NCI-H2029 treated with DMSO at 0.1 percent for 48 hours (cell line): ENCODE results near the gene PDE8A.

Source experiments
- DNase-seq: peaks from one replicate; lab custom pipeline; 2025; lab: John Stamatoyannopoulos, UW

Gene PDE8A, protein sequence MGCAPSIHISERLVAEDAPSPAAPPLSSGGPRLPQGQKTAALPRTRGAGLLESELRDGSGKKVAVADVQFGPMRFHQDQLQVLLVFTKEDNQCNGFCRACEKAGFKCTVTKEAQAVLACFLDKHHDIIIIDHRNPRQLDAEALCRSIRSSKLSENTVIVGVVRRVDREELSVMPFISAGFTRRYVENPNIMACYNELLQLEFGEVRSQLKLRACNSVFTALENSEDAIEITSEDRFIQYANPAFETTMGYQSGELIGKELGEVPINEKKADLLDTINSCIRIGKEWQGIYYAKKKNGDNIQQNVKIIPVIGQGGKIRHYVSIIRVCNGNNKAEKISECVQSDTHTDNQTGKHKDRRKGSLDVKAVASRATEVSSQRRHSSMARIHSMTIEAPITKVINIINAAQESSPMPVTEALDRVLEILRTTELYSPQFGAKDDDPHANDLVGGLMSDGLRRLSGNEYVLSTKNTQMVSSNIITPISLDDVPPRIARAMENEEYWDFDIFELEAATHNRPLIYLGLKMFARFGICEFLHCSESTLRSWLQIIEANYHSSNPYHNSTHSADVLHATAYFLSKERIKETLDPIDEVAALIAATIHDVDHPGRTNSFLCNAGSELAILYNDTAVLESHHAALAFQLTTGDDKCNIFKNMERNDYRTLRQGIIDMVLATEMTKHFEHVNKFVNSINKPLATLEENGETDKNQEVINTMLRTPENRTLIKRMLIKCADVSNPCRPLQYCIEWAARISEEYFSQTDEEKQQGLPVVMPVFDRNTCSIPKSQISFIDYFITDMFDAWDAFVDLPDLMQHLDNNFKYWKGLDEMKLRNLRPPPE

DNA sequence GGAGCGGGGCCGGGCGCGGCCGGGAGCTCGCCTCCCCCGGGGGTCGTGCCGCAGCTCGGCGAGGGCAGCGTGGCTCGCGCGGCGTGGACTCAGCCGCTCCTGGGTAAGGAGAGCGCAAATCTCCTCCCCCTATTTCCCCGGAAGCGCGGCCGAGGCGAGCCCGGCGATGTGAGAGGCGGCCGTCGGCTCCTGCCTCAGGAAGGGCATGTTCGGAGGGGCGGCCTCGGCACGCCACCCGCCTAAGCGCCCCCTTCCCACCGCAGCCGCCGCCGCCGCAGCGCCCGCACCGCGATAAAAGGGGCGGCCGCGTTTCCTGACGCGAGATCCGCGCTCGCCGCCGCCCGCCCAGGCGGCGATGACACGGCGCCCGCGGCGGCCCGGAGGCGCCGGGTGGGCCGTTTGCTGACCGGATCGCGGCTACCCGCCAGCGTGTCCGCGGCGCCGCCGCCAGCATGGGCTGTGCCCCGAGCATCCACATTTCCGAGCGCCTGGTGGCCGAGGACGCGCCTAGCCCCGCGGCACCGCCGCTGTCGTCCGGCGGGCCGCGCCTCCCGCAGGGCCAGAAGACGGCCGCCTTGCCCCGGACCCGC is at the start of gene PDE8A:
PDE8A (plus strand) TSS at position 146 of the 590 bp plus-strand sequence; CDS start at position 453, 307 bp downstream.
- DNase-seq = no peak

DNA sequence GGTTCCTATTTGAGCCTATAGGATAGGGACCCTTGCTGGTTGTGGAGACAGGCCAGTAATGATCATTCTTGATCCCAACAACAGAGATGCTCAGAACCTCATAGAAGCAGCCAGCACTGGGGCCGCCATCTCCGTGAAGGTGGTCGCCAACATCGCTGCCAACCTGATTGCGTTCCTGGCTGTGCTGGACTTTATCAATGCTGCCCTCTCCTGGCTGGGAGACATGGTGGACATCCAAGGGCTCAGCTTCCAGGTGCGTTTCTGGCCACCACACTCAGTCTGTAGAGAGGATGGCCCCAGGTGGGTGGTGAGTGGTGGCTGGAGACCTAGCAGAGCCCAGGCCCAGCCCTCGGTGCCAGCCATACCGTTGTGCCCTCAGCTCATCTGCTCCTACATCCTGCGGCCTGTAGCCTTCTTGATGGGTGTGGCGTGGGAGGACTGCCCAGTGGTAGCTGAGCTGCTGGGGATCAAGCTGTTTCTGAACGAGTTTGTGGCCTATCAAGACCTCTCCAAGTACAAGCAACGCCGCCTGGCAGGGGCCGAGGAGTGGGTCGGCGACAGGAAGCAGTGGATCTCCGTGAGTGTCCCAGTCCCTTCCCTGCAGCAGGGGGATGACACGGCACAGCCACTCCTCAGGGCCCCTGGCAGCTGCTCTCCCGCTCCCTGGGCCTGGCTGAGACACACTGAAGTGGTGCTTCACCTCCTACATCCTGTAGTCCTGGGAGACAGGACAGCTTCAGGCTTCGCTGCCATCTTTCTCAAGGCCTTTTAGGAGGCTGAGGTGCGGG is 46.5 kb upstream of the PDE8A start:
- DNase-seq = no peak

GRCh38 chr15:84937144-84937543 is 44.5 kb upstream of the PDE8A start:
- DNase-seq = no peak

- no peak for DNase-seq
Measured at GRCh38 chr15:84938726-84939125, 42.9 kb upstream of the PDE8A start.

GRCh38 chr15:84940399-84940798 is 41.3 kb upstream of the PDE8A start:
- no peak for DNase-seq

- DNase-seq = no peak
Measured at GRCh38 chr15:84942456-84942855, 39.2 kb upstream of the PDE8A start.

DNA sequence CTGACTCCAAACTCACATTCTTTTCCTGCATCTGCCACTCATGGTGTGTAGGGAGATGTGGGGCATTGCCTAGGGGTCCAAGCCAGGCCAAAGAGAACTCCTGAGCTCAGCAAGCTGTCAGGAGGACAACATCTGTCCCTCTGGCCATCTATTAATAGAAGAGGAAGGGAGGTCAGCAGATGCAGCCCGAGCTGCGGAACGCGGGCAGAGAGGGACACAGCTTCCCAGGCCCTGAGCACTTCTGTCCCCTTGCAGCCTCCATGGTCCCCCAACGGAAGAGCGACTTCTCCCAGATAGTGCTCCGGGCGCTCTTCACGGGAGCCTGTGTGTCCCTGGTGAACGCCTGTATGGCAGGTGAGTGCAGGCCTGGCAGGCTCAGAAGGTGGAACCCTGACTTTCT is 37.3 kb upstream of the PDE8A start:
- no peak for DNase-seq

DNA sequence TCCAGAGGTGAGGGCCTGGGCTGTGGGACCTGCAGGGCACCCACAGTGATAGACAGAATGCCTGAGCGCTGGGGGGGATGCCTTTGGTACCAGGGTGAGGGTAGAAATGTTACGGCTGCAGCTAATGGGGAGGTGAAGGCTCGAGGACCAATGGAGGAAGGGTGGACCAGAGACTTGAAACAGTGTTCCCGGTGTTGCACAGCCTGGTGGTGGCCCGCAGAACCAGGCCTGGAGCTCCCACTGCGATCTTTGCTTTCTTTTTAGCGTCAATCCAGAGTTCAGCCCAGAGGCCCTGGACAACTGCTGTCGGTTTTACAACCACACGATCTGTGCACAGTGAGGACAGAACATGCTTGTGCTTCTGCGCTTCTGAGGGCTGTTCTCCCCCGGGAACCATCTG is 36.8 kb upstream of the PDE8A start:
- DNase-seq = no peak

- no peak for DNase-seq
Measured at GRCh38 chr15:84946772-84947489, 34.7 kb upstream of the PDE8A start.

- no peak for DNase-seq
Measured at GRCh38 chr15:84947947-84948830, 33.5 kb upstream of the PDE8A start.

- DNase-seq = no peak
Measured at GRCh38 chr15:84949043-84949442, 32.6 kb upstream of the PDE8A start.

DNA sequence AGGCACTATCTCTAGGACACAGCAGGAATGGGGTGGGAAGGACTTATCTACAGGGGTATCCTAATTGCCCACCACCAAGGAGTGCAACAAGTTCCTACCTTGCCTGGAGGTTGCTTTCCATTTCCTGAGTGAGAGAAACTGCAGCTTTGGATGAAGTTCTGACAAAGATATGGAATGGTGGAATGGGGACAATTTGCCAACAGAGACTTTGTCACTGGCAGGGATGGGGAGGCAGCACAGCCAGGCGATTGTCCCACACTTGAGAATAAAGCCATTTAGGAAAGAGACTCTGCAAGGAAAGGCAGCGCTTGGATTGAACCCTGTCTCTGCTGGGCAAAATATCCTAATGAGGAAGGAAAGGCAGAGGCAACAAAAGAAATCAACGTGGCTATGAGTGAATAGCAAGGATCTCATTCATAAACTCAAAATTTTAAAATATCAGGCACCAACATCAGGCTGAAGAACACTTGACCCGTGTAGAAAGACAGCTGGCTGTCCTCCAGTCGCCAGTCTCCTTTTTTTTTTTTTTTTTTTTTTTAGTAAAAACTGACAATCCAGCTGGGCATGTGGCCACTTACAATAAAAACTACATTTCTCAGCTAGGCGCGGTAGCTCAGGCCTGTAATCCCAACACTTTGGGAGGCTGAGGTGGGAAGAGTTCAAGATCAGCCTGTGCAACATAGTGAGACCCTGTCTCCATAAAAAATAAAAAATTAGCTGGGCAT is 31.6 kb upstream of the PDE8A start:
- DNase-seq = no peak

DNA sequence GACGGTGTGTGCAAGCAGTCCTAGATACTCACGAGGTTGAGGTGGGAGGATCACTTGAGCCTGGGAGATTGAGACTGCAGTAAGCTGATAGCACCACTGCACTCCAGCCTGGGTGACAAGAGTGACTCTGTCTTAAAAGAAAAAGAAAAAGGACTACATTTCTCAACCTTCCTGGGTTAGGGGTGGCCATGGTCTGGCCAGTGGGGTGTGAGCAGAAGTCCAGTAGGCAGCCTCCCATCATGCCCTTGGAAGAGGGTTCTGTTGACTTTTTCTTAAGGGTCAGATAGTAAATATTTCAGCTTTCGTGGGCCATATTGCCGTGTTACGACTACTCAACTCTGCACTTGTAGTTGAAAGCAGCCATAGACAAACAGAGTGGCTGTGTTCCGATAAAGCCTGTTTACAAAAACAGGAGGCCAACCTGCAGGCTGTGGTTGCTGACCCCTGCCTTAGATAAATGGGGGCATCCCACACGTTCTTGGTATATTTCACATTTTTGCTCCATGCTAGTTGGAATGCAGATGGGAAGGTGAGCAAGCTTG is 31.0 kb upstream of the PDE8A start:
- DNase-seq = no peak

GRCh38 chr15:84951736-84952135 is 29.9 kb upstream of the PDE8A start:
- no peak for DNase-seq

DNA sequence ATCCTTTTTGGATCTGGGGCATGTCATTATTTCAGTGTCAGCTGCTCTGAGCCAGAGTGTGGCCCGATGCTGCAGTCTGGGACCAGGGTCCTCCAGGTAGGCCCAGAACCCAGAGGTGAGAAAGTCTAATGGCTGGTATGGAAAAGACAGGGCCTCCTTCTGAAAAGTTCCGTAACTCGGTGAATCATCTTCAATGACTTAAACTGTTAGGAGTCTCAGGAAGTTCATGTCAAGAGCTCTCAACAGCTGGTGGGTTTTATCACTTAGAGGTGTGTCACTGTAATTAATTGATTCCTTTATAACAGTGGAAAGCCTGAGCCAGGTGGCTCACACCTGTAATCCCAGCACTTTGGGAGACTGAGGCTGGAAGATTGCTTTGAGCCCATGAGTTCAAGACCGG is 28.5 kb upstream of the PDE8A start:
- DNase-seq = no peak

DNA sequence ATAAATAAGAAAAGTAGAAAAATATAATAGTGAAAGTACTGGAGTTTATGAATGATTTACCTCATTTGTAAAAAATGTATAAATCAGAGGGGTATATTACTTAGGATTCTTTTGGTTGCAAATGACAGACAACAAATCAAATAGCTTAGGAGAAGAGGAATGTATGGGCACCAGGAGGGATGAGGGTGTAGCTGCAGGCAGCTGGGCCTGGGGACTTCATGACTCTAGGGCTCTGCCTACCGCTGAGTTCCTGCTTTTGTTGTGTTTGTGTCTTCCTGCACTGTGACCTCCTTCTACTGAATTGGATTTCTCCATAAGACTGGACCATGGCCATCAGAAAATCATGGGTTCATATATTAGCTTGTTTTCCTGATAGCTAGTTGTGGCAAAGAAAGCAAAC is 27.9 kb upstream of the PDE8A start:
- no peak for DNase-seq

- no peak for DNase-seq
Measured at GRCh38 chr15:84955089-84955848, 26.4 kb upstream of the PDE8A start.

GRCh38 chr15:84956199-84956598 is 25.5 kb upstream of the PDE8A start:
- DNase-seq = no peak
